Neural progenitor cell (in vitro differentiated cells): ENCODE results near the gene NOM1. TPM values are rescaled to one million over a fixed set of nuclear protein-coding genes. Genes with fewer than 3 reads are reported as not detected.
A peak's percentile ranks its signal among the peaks of the same experiment; 100 is the strongest.
"Not testable (repeated sequence)": the region's sequence is repeated elsewhere in the genome, so short reads cannot be mapped to it uniquely, and the experiment has no call there.

ENCODE experiments used
- DNase-seq: peaks from one replicate; pipeline ENCODE4 v3.0.0-alpha.2; 2016; ENCODE audit warnings: low spot score
- H2AFZ ChIP-seq: fragments of 200-600 bp; sonication (generic); replicated peaks from 2 replicates; pipeline ENCODE4 v1.6.1; 2016; ENCODE audit warnings: antibody characterized with exemption
- H3F3A ChIP-seq: fragments of 200-600 bp; sonication (generic); 2 replicates; pipeline ENCODE4 v1.6.1; 2016; ENCODE audit warnings: antibody characterized with exemption, low read depth
- H3K27ac ChIP-seq: fragments of 200-600 bp; sonication (generic); 2 replicates; pipeline ENCODE4 v1.5.1; 2016; ENCODE audit warnings: mild to moderate bottlenecking
- H3K27me3 ChIP-seq: fragments of 200-600 bp; sonication (generic); 2 replicates; pipeline ENCODE4 v1.6.1; 2016; ENCODE audit warnings: mild to moderate bottlenecking, moderate library complexity
- H3K36me3 ChIP-seq: fragments of 200-600 bp; sonication (generic); 2 replicates; pipeline ENCODE4 v1.5.1; 2016
- H3K4me1 ChIP-seq: fragments of 200-600 bp; sonication (generic); 2 replicates; pipeline ENCODE4 v1.6.1; 2016; ENCODE audit warnings: mixed run types
- H3K4me2 ChIP-seq: fragments of 200-600 bp; sonication (generic); 2 replicates; pipeline ENCODE4 v1.6.1; 2016
- H3K4me3 ChIP-seq: fragments of 200-600 bp; sonication (generic); 2 replicates; pipeline ENCODE4 v1.5.1; 2016
- H3K79me2 ChIP-seq: fragments of 200-600 bp; sonication (generic); 2 replicates; pipeline ENCODE4 v1.6.1; 2016; ENCODE audit warnings: low read depth
- H3K9ac ChIP-seq: fragments of 200-600 bp; sonication (generic); 2 replicates; pipeline ENCODE4 v1.6.1; 2016
- H3K9me3 ChIP-seq: fragments of 200-600 bp; sonication (generic); 2 replicates; pipeline ENCODE4 v1.5.1; 2016; ENCODE audit warnings: low read depth
- H4K20me1 ChIP-seq: fragments of 200-600 bp; sonication (generic); 2 replicates; pipeline ENCODE4 v1.6.1; 2016; ENCODE audit warnings: low read depth
- H3K27ac Mint-ChIP-seq: 3 replicates; pipeline ENCODE4 v1.8.0; 2021; ENCODE audit warnings: mixed read lengths
- H3K27me3 Mint-ChIP-seq: 2 replicates; pipeline ENCODE4 v1.8.0; 2022; ENCODE audit warnings: low read depth, mild to moderate bottlenecking, inconsistent platforms, moderate library complexity, mixed read lengths; ENCODE audit not compliant: insufficient read depth
- H3K36me3 Mint-ChIP-seq: 3 replicates; pipeline ENCODE4 v1.8.0; 2021; ENCODE audit warnings: mixed read lengths
- H3K4me1 Mint-ChIP-seq: 3 replicates; pipeline ENCODE4 v1.8.0; 2021; ENCODE audit warnings: mixed read lengths
- H3K4me3 Mint-ChIP-seq: 3 replicates; pipeline ENCODE4 v1.8.0; 2021; ENCODE audit warnings: mild to moderate bottlenecking, moderate library complexity, mixed read lengths
- H3K9me3 Mint-ChIP-seq: 3 replicates; pipeline ENCODE4 v1.8.0; 2020; ENCODE audit warnings: mixed read lengths
- EZH2 ChIP-seq: fragments of 200-600 bp; sonication (generic); IDR thresholded peaks from 2 replicates; pipeline ENCODE4 v1.6.1; 2017; ENCODE audit warnings: antibody characterized with exemption, mild to moderate bottlenecking, moderate library complexity
- EZH2phosphoT487 ChIP-seq: fragments of 200-600 bp; sonication (generic); IDR thresholded peaks from 2 replicates; pipeline ENCODE4 v1.6.1; 2017; ENCODE audit warnings: antibody characterized with exemption
- total RNA-seq: library from RNA; depleted of rRNA; stranded (reverse); fragments of >200 nt; gene quantifications from 2 replicates; pipeline ENCODE4 v1.2.3, GENCODE V29; 2015; ENCODE audit warnings: low replicate concordance
- TF ChIP-seq, protein P1 (sequence below): fragments of 200-600 bp; sonication (generic); IDR thresholded peaks from 2 replicates; pipeline ENCODE4 v1.5.1; 2017; ENCODE audit warnings: antibody characterized with exemption, mild to moderate bottlenecking

NOM1 gene
- total RNA-seq, 1 donor from 2014 or later: 10.9 TPM

DNA sequence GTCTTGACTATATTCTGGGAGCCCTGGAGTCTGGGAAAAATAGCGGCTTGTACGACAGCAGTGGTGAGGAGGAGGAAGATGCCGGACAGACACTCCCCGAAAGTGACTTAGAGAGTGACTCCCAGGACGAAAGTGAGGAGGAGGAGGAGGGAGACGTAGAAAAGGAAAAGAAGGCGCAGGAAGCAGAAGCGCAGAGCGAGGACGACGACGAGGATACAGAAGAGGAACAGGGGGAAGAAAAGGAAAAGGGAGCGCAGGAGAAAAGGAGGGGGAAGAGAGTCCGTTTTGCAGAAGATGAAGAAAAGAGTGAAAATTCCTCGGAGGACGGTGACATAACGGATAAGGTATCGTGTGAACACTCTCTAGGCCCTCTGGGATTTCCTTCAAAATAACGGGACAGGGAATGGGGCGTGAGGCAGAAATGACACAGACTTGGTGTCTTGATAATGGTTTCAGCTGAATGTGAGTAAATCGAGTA, 908 bp downstream of the NOM1 start:
- H3K9me3 ChIP-seq: no peaks in the 10 kb centered on the region
- H2AFZ ChIP-seq: no peak overlapping the region
- H3K4me3 Mint-ChIP-seq: peak overlapping the region; percentile 92
- H3K27ac Mint-ChIP-seq: no peak overlapping the region
- no peak overlapping the region for H3K27ac ChIP-seq
- H4K20me1 ChIP-seq: peaks cover 27% of the 10 kb centered on the region
- DNase-seq: no peak
- H3K27me3 ChIP-seq: no peaks in the 10 kb centered on the region
- TF ChIP-seq, protein P1, sequence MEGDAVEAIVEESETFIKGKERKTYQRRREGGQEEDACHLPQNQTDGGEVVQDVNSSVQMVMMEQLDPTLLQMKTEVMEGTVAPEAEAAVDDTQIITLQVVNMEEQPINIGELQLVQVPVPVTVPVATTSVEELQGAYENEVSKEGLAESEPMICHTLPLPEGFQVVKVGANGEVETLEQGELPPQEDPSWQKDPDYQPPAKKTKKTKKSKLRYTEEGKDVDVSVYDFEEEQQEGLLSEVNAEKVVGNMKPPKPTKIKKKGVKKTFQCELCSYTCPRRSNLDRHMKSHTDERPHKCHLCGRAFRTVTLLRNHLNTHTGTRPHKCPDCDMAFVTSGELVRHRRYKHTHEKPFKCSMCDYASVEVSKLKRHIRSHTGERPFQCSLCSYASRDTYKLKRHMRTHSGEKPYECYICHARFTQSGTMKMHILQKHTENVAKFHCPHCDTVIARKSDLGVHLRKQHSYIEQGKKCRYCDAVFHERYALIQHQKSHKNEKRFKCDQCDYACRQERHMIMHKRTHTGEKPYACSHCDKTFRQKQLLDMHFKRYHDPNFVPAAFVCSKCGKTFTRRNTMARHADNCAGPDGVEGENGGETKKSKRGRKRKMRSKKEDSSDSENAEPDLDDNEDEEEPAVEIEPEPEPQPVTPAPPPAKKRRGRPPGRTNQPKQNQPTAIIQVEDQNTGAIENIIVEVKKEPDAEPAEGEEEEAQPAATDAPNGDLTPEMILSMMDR: no peak
- TF ChIP-seq EZH2: no peak
- no peak for TF ChIP-seq EZH2phosphoT487
- H3K4me1 Mint-ChIP-seq: peaks cover 23% of the 10 kb centered on the region
- peak overlapping the region; percentile 92 for H3K4me2 ChIP-seq
- H3K4me3 ChIP-seq: peak overlapping the region; percentile 75
- H3K36me3 Mint-ChIP-seq: peaks cover 10% of the 10 kb centered on the region
- H3K9me3 Mint-ChIP-seq: no peaks in the 10 kb centered on the region
- peaks cover 38% of the 10 kb centered on the region for H3K79me2 ChIP-seq
- H3K4me1 ChIP-seq: peaks cover 16% of the 10 kb centered on the region
- no peaks in the 10 kb centered on the region for H3F3A ChIP-seq
- H3K27me3 Mint-ChIP-seq: peaks cover 4% of the 10 kb centered on the region
- H3K9ac ChIP-seq: peak overlapping the region; percentile 63
- no peaks in the 10 kb centered on the region for H3K36me3 ChIP-seq

DNA sequence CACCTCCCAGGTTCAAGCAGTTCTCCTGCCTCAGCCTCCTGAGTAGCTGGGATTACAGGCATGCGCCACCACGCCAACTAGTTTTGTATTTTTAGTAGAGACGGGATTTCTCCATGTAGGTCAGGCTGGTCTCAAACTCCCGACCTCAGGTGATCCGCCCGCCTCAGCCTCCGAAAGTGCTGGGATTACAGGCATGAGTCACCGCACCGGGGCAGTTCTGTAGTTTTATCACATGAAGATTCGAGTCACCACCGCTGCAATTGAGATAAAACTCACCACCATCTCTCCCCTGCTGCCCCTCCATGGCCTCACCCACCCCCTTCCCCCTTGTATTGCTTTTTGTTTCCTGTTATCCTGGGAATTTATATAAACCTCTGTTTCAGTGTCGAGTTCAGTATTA, 3.7 kb downstream of the NOM1 start:
- H3K4me1 Mint-ChIP-seq: peaks cover 23% of the 10 kb centered on the region

DNA sequence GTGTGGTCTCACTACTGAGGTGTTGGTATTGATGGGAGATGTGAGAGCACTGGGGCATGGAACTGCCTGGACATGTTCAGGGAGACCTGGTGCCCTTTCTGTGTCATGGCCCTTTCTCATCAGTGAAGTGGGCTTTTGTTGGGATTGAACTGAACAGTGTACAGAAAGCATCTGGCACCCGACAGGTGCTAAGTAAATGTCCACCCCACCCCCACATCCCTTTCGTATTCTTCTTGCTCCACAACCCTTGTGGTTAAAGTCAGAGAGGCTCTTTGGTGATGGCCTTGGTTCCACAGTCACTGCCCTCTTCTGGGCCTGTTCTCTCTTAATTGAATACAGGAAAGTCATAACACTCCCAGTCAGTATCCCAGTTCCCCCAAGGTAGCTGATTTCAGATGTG, 5.4 kb downstream of the NOM1 start:
- Histone ChIP-seq H3K27ac (no peak overlapping the region), H2AFZ (no peak overlapping the region), H3K79me2 (peaks cover 43% of the 10 kb centered on the region), H3K36me3 (no peaks in the 10 kb centered on the region), H3K27me3 (no peaks in the 10 kb centered on the region), H3F3A (no peaks in the 10 kb centered on the region), H3K9me3 (no peaks in the 10 kb centered on the region), H4K20me1 (peaks cover 30% of the 10 kb centered on the region), H3K4me1 (peaks cover 16% of the 10 kb centered on the region), H3K4me2 (no peak overlapping the region), H3K4me3 (no peak overlapping the region), H3K9ac (no peak overlapping the region)
- H3K27ac Mint-ChIP-seq: no peak overlapping the region
- H3K9me3 Mint-ChIP-seq: no peaks in the 10 kb centered on the region
- peaks cover 27% of the 10 kb centered on the region for H3K36me3 Mint-ChIP-seq
- H3K4me1 Mint-ChIP-seq: peaks cover 23% of the 10 kb centered on the region
- peaks cover 2% of the 10 kb centered on the region for H3K27me3 Mint-ChIP-seq
- H3K4me3 Mint-ChIP-seq: no peak overlapping the region
- DNase-seq: no peak
- TF ChIP-seq EZH2phosphoT487 (no peak), EZH2 (no peak)
- TF ChIP-seq, protein P1: no peak

More for the DNA sequence above, 3.7 kb downstream of the NOM1 start:
- H3K9ac ChIP-seq, H3K4me3 Mint-ChIP-seq, H3K9me3 ChIP-seq, H3K27me3 Mint-ChIP-seq, H3K4me2 ChIP-seq, H3K27ac ChIP-seq, H3K9me3 Mint-ChIP-seq, H3K4me3 ChIP-seq, H2AFZ ChIP-seq, DNase-seq, H3K36me3 ChIP-seq, H3F3A ChIP-seq, H3K27me3 ChIP-seq, H3K27ac Mint-ChIP-seq: not testable (repeated sequence)
- peaks cover 17% of the 10 kb centered on the region for H3K36me3 Mint-ChIP-seq
- Histone ChIP-seq H3K4me1 (peaks cover 16% of the 10 kb centered on the region), H4K20me1 (peaks cover 33% of the 10 kb centered on the region), H3K79me2 (peaks cover 43% of the 10 kb centered on the region)

DNA sequence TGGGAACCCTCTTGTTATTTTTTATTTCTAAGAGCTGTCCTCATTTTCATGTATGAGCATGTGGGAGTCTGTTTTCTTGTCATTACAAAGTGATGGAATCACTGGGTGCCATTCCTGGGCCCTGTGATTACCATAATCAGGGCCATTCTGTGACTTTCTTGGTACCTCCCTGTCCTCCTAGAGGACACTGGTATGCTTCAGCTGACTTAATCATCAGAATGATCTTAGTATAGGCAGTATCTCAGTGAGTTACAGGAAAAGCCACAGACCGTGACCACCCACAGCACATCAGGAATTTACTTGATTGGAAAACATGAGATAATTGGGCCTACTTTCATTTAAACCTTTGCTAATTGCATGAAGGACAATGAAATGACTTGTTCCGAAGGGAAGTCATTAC, 7.2 kb downstream of the NOM1 start:
- no peak overlapping the region for H3K4me2 ChIP-seq
- Mint-ChIP-seq H3K9me3 (no peaks in the 10 kb centered on the region), H3K4me3 (no peak overlapping the region), H3K36me3 (peaks cover 38% of the 10 kb centered on the region), H3K27ac (no peak overlapping the region), H3K27me3 (peaks cover 2% of the 10 kb centered on the region), H3K4me1 (peaks cover 8% of the 10 kb centered on the region)
- H3K4me3 ChIP-seq: no peak overlapping the region
- no peak overlapping the region for H3K27ac ChIP-seq
- H3K4me1 ChIP-seq: peaks cover 4% of the 10 kb centered on the region
- peaks cover 12% of the 10 kb centered on the region for H4K20me1 ChIP-seq
- TF ChIP-seq EZH2: no peak
- no peak for TF ChIP-seq EZH2phosphoT487
- TF ChIP-seq, protein P1: no peak
- H3K9ac ChIP-seq: no peak overlapping the region
- H3K36me3 ChIP-seq: no peaks in the 10 kb centered on the region
- no peak overlapping the region for H2AFZ ChIP-seq
- no peaks in the 10 kb centered on the region for H3F3A ChIP-seq
- no peak for DNase-seq
- H3K27me3 ChIP-seq: no peaks in the 10 kb centered on the region
- H3K79me2 ChIP-seq: peaks cover 25% of the 10 kb centered on the region
- no peaks in the 10 kb centered on the region for H3K9me3 ChIP-seq
